Pancreas (tissue), 10 donors: ENCODE results near the gene PDILT. TPM values are rescaled to one million over a fixed set of nuclear protein-coding genes. Genes with fewer than 3 reads are reported as not detected.

ENCODE experiments used
- ATAC-seq, 4 donors: fragments of 200-7000 bp; cut with Tn5 transposase; one replicate each; pipeline versions ENCODE4 v1.8.0 to v1.9.1; 2020; ENCODE audit warnings: mild to moderate bottlenecking in 4 of 4, moderate library complexity in 4 of 4
- DNase-seq, 6 donors: peaks; one replicate each; pipeline ENCODE4 v3.0.0-alpha.2; 2020
- FAIRE-seq: peaks from 2 replicates; lab custom pipeline; 2012; peaks lifted over from hg19 to GRCh38; lab: Jason Lieb, UNC
- H3K27ac ChIP-seq, 4 donors: fragments of 200-600 bp; sonication (generic); 1 replicate in 3 of 4; 2 replicates in 1 of 4; pipeline versions ENCODE4 v1.5.0 to v1.8.0; 2020
- H3K27me3 ChIP-seq, 4 donors: fragments of 200-600 bp; one replicate each; pipeline ENCODE4 v1.8.0; 2021
- H3K36me3 ChIP-seq, 3 donors: fragments of 200-600 bp; sonication (generic) in 1 of 3; one replicate each; pipeline versions ENCODE4 v1.5.0 to v1.8.0; 2020 to 2021
- H3K4me1 ChIP-seq, 3 donors: fragments of 200-600 bp; one replicate each; pipeline ENCODE4 v1.8.0; 2021
- H3K4me3 ChIP-seq, 4 donors: fragments of 200-600 bp; sonication (generic) in 2 of 4; one replicate each; pipeline versions ENCODE4 v1.5.0 to v1.8.0; 2020 to 2021
- H3K9me3 ChIP-seq, 4 donors: fragments of 200-600 bp; one replicate each; pipeline ENCODE4 v1.8.0; 2021
- CTCF ChIP-seq, 4 donors: fragments of 200-600 bp; sonication (generic) in 3 of 4; IDR thresholded peaks; one replicate each; pipeline versions ENCODE4 v1.5.0 to v1.8.0; 2021; ENCODE audit warnings: antibody characterized with exemption in 4 of 4
- WGBS, 2 donors: extraction: QIAGEN DNeasy Blood & Tissue Kit; methylation state at CpG; one replicate each; pipeline ENCODE4 v1.1.7; 2013; 5-methylcytosine and 5-hydroxymethylcytosine counted together
- intact Hi-C, 3 donors: fragments of 100-400 bp; cut with DNase I; formaldehyde crosslinking; loops; one replicate each; pipeline versions ENCODE4 v1.11.1 to v1.14.2; 2022
- polyA plus RNA-seq, 2 donors: library from polyadenylated mRNA; stranded (reverse); fragments of 200-250 nt; gene quantifications; one replicate each; pipeline ENCODE4 v1.2.3, GENCODE V29; 2013
- total RNA-seq, 6 donors: library from RNA; stranded (reverse); fragmentation: NEBNext Ultra II Directional in 4 of 6; extraction: Animal tissue kit (Norgen Biotek cat#: 25700) in 4 of 6; gene quantifications; one replicate each; pipeline versions ENCODE4 v1.2.1 to v1.2.4, GENCODE V29; 2021 to 2023
- donor health status: healthy with polysubstance abuse.
- donor health status: DM: no; HTN: no; CAD: no; lungs with moderate emphysema.
- donor health status: DM: no; HTN: no; CAD: no.
- donor health status: control.
- donor health status: control.
- donor health status: Bipolar disorder and iron deficiency.
- donor health status: DM: yes; HTN: yes; CAD: no.
- donor health status: DM: no; HTN: no; CAD: no.
- donor health status: DM: no; HTN: no; CAD: no.
- donor health status: DM: yes; HTN: yes; CAD: no.

PDILT gene
- total and polyA plus RNA-seq, 8 donors, result not detected

DNA sequence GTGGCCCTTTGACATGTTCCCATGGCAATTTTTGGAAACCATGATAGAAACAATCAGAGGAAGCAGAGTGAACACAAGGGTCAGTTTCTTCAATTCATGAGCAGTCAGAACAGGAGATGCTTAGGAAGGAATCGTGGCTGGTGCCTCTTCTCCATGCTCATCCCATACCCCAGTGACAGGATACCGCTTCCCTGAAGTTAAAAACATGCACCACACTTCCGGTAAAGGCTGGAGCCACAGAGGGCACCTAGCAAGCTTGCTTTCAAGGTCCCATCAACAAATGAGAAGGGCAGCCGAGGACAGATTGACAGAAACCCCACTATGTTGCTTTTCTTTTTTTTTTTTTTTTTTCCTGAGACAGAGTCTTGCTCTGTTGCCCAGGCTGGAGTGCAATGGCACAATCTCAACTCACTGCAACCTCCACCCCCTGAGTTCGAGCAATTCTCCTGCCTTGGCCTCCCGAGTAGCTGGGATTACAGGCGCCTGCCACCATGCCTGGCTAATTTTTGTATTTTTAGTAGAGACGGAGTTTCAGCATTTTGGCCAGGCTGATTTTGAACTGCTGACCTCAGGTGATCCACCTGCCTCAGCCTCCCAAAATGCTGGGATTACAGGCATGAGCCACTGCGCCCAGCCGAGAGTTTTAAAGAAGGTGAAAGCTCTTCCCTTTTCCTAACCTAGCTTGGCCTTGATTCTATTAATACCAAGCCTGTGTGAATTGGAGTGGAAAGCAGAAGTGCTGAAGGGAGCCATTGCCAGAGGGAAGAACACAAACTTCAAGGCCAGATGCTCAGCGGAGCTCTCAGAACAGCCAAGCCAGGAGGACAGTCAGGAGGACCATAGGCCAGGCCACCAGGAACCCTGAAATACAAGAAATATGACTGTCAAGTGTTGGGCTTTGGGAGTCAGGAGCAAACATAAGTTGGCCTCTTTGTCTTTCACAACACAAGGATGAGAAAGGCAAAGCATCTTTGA, 93.8 kb downstream of the PDILT start:
- intact Hi-C loops, result no loop called here
- ATAC-seq, result peak in 1 of 4 donors; percentile 0
- peak in 3 of 6 donors; percentile 71 to 78 (median 77) for DNase-seq
- no peaks in the 10 kb centered on the region for H3K9me3 ChIP-seq
- peak overlapping the region in 2 of 4 donors; percentile 14 to 20 for H3K27ac ChIP-seq
- WGBS, 2 donors, result 58 to 64% methylated on average over 11 of the region's 11 CpGs
- H3K27me3 ChIP-seq, result no peaks in the 10 kb centered on the region
- no peaks in the 10 kb centered on the region for H3K4me1 ChIP-seq
- no peak overlapping the region for H3K4me3 ChIP-seq
- peaks cover 0 to 18% (median 16%) of the 10 kb centered on the region in 3 donors for H3K36me3 ChIP-seq
- TF ChIP-seq CTCF (IDR thresholded peaks at IDR 0.05), result no peak
- no peak for FAIRE-seq

- peak; percentile 0 to 16 (median 2) for ATAC-seq
- Histone ChIP-seq H3K9me3 (no peaks in the 10 kb centered on the region), H3K4me1 (no peaks in the 10 kb centered on the region), H3K4me3 (no peak overlapping the region), H3K27me3 (no peaks in the 10 kb centered on the region), H3K36me3 (peaks cover 0 to 14% (median 7%) of the 10 kb centered on the region in 3 donors), H3K27ac (no peak overlapping the region)
- peak in 3 of 6 donors; percentile 81 to 88 (median 85) for DNase-seq
- WGBS, 2 donors, result 37 to 40% methylated on average over 6 of the region's 6 CpGs
- intact Hi-C loops, result no loop called here
- no peak for TF ChIP-seq CTCF (IDR thresholded peaks at IDR 0.05)
- no peak for FAIRE-seq
Observed at GRCh38 chr16:20309786-20310185, 94.8 kb downstream of the PDILT start.

Other genes with a start within 250 kb of the PDILT start
- over 10,000 TPM; 14,691 to 38,505 (median 27,302) TPM for gene GP2, start 77.2 kb downstream of the PDILT start, total RNA-seq
- gene GP2, start 77.2 kb downstream of the PDILT start, polyA plus RNA-seq, result over 10,000 TPM in 1 of 2 donors, 1,000 to 10,000 TPM in 1; 7,130 to 10,292 TPM
- gene UMOD, start 52.0 kb downstream of the PDILT start, total RNA-seq, result 1 to 10 TPM; 1.3 to 9.6 (median 3.4) TPM
- gene UMOD, start 52.0 kb downstream of the PDILT start, polyA plus RNA-seq, result 1 to 10 TPM; 2.3 to 5.5 TPM
- 1 to 10 TPM in 1 of 6 donors, under 1 TPM in 5; 0.25 to 1.0 (median 0.68) TPM for gene ACSM5, start 4.8 kb upstream of the PDILT start, total RNA-seq
- gene ACSM5, start 4.8 kb upstream of the PDILT start, polyA plus RNA-seq, result 1 to 10 TPM; 1.0 to 1.3 TPM
- gene ACSM2A, start 46.8 kb upstream of the PDILT start, total RNA-seq, result under 1 TPM in 1 of 6 donors, not detected in 5; 0.28 TPM
- gene ACSM2A, start 46.8 kb upstream of the PDILT start, polyA plus RNA-seq, result under 1 TPM in 1 of 2 donors, not detected in 1; 0.56 TPM
- under 1 TPM in 2 of 6 donors, not detected in 4; 0.51 to 0.56 TPM for gene ACSM2B, start 171.6 kb upstream of the PDILT start, total RNA-seq
- gene ACSM2B, start 171.6 kb upstream of the PDILT start, polyA plus RNA-seq, result under 1 TPM; 0.21 to 0.76 TPM